HG03060 (cell line): Measurements from ENCODE around the gene PEF1.

Source experiments
- ATAC-seq: cut with Tn5 transposase; IDR thresholded peaks from one replicate; pipeline ENCODE4 v1.9.1; 2021; ENCODE audit warnings: low read depth, moderate number of reproducible peaks; ENCODE audit not compliant: unreplicated experiment

PEF1 gene

DNA sequence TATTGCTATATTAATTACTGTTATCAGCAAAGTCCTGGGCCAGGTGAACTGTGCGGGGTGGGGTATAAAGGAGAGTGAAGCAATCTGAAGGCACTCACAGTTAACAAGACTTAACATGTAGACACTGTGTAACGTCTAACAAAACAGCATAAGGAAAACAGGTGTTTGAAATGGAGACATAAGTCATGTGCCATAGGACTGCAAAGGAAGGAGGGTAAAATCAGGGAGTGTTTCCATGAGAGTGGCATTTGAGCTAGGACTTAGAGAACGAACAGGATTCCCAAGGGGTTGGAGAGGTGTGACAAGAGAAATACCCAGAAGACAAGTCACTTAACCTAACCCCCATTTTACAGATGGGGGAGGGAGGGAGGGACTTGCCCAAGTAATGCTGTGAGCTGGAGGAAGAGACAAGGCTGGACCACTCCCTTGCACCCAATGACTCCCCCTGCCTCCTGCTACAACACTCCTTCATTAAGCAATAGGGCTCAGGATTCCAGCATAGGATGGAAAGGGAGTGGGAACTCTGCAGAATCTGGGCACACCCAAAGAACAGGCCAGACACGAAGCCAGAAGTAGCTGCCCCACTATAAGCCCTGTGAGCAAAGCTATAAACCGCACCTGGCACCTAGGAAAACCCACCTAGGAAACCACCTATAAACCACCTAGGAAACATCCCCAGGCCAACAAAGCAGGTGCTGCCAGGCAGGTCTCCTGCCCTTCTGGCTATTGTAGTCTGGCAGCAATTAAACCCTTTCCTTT lies 6.6 kb downstream of the PEF1 start:
- ATAC-seq, result no peak

DNA sequence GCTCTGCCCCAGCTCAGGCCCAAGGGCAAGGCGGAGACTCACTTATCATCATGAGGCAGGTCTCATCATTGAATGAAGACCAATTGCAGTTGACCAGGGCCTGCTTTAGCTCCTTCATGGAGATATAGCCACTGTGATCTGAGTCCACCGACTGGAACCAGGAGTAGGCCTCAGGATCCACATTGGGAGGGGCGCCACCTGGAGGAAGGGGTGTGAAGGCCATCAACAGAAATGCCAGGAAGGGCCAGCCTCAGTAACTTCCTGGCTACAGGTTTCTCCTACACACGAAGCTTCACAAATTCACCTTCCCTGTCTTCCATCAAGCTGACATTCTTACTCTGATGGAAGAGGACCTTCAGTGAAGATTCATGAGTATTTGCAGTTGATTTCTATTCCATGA lies 11.6 kb downstream of the PEF1 start:
- ATAC-seq, result no peak

DNA sequence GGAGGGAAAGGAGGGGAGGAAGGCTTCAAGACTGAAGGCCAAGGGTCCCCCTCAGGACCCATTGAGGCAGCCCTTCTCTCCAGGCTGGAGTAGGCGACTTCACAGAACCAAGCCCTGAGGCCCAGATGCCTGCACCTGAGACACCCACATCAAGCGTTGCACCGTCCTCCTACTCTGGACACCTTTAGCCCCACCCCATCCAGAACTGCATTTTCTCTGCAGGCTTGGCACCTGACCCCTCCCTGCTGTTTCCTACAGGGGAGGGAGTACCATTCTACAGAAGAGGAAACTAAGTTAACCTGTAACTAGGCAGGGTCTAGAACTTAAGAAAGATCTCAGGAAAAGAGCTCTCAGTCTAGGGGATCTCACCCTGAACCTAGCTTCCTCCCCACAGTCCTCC lies 12.0 kb downstream of the PEF1 start:
- no peak for ATAC-seq

DNA sequence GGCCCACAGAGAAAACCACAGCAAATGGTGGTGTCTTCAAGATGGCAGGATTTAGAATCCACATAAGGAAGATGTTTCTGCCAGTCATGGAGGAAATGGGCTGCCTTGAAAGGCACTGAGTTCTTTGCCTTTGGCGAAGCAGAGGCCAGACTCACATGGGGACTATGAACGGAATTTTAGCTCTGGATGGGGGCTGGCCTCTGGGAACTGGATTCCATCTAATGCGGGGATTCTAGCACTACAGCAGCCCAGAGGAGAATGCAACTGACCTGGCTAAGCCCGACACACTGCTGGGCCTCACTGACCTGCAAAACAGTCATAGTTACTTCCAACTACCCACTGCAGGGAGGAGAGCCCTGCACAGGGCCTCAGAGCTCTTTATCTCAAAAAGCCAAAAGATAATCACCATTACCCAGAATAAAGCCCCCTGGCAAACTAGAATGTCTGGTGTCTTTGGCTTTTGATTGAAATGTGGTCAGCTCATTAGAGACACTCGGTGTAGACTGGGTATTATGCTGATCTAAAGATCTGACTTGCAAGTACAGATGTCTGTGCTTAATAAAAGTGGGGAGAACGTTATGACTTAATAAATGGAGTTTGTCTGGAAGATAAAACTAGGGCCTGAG lies 15.6 kb downstream of the PEF1 start:
- no peak for ATAC-seq

DNA sequence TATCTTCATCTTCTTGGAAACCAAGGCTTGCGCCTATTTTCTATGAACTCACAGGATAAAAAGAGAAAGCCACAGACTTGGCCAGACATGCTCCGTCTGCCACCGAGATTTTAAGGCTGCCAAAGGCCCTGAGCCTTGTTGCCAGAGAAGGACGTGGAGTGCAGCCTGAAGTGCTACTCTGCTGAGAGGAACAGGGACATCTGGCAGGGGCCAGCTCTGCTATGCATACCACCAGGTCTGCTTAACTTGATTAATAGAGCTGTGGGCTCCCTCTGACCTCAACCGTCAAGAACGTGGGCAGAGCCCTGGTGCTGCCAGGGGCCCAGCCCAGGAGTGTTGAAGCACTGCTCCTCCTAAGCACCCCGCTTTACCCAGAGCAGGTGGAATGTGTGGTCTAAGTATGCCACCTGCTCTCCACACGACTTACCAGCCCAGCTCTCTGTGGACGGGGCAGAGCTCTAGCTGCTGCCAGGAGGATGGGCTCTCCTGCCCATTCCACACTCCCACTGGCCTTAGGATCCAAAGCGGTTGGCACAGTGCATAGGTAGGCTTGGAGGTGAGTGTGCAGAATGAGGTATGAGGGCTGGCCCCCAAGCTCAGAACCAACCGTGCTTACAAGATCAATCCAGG lies 16.6 kb downstream of the PEF1 start:
- no peak for ATAC-seq

DNA sequence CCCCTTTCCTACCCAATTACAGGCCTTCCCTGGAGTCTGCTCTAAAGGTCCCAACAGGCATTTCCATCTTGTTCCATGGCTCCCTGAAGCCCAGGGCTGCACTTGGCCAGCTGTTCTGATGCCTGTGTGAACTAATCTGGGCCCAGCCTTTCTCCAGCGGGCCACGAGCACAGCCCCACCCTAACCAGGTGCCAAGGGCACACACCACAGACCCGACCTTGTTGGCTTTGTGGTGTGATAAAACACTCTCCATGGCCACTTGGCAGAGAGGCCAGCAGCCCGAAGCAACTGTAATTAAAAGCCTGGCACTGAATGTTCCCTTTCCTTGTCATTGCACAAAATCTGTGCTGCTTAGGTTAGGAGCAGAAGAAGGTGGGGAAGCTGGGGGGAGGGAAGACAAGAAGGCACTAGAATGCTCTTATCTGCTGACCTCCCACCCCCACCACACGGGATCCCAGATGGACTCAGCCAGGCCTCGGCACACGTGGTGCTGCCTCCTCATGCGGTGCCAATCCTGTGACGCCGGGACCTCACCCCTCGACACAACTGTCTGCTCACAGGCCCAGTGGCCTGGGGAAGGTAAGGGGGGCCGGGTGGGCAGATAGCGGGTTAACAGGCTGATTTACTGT lies 17.3 kb downstream of the PEF1 start:
- ATAC-seq, result no peak

DNA sequence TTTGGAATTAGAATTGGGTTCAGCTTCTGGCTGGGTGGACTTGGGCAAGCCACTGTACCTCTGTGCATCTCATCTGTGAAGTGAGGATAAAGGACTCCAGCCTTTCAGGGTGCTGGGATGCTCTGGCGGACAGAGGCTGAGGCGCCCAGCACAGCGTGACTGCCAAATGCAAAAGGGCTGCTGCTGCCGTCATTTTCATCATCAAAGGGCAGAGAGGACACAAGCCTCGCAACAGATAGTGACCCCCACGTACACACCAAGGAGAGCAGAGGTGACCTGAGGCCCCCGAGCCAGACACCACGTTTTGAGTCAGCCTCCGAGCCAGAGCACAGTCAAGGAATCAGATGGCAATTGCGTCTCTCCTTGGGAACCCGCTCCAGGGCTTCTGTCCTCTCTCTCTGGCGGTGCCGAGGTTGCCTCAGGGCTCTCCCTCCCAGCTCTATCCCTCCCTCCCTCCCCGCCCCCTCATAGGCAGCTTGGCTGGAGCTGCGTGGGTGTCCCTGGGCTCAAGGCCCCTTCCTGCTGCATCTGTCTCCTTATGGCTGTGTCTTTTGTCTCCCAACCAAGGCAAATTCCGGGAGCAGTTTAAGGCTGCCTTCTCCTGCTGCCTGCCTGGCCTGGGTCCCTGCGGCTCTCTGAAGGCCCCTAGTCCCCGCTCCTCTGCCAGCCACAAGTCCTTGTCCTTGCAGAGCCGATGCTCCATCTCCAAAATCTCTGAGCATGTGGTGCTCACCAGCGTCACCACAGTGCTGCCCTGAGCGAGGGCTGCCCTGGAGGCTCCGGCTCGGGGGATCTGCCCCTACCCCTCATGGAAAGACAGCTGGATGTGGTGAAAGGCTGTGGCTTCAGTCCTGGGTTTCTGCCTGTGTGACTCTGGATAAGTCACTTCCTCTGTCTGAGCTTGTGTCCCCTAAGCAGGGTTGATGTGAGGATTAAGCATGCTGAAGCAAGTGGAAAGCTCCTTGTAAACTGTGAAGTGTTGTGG lies 18.2 kb downstream of the PEF1 start:
- ATAC-seq, result no peak

DNA sequence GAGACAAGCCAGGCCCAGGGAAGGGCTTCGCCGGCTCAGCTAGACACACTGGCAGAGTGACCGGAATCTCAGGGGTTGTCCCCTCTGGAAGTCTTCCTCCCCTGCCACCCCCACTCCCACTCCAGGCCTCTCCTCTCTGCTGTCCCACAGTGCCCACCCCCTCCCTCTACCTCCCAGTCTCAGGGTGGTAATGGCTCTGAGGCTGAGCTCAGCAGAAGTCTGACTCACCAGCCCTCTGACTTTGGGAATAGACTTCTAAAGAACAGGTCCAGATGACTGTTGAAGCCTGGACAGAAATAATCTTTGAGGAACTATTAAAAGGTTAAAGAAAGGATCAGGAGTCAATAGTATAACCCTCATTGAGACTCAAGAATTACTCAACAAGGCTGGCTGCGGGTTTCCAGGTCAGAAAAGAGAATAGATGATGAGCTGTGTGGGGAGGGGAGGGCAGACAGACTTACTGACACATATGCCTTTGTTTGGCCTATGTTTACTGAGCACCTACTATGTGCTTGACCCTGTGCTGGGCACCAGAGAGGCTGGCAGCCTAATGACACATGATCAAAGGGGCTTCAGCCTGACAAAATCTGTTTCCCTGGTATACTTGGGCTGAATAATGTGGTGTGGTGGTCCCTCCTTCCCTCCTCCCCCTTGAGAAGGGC lies 19.0 kb downstream of the PEF1 start:
- no peak for ATAC-seq

DNA sequence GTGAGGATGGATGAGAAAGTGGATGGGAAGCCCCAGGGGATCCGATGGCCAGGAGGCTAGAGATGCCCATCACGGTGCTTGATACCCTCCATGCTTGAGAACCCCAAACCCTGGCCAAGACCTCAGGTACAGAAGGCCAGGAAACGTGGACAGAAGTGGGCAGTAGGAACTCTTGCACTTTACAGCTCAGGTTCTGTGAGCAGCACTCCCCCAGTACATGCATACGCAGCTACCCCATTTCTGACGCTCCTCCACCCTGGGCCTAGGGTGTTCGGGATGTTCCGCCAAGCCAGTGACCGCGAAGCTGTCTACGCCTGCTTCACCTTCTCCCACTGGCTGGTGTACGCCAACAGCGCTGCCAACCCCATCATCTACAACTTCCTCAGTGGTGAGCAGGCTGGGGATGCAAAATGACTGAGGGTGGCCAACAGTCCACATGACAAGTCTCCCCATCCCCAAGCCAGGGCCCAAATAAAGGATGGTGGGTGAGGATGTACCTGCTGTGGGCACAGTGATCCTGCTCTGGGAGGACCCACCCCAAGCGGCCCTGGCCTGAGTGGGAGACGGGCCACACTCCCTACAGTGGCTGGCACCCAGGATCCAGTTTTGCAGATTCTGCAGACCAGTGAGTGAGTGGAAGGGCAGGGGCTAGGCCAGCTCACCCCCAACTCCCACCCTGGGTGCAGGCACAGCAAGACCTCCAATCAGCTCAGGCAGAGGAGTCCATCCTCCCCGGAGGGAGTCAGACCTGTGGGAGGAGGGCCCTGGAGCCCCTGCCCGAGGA lies 19.8 kb downstream of the PEF1 start:
- no peak for ATAC-seq

DNA sequence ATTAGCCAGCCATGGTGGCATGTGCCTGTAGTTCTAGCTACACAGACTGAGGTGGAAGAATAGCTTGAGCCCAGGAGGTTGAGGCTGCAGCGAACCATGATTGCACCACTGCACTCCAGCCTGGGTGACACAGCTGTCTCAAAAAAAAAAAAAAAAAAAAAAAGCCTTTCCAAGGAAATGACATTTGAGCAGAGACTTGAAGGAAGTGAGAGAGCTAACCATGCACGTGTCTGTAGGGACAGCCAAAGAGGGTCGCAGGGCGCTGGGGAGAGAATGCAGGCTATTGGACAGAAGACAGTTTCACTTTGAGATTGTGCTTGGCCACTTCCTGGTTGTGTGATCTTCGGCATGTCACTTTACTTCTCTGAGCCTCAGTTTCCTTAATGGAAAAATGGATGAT lies 20.4 kb downstream of the PEF1 start:
- no peak for ATAC-seq

DNA sequence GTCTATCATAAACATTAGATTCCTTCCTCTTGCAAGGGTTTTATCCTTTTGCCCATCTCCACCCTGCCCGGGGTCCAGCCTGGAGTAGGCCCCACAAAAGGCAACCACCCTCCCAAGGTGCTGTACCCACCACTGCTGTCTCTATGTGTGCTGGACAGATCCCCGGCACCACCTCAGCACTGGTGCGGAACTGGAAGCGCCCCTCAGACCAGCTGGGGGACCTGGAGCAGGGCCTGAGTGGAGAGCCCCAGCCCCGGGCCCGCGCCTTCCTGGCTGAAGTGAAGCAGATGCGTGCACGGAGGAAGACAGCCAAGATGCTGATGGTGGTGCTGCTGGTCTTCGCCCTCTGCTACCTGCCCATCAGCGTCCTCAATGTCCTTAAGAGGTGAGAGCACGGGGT lies 21.3 kb downstream of the PEF1 start:
- ATAC-seq, result no peak

DNA sequence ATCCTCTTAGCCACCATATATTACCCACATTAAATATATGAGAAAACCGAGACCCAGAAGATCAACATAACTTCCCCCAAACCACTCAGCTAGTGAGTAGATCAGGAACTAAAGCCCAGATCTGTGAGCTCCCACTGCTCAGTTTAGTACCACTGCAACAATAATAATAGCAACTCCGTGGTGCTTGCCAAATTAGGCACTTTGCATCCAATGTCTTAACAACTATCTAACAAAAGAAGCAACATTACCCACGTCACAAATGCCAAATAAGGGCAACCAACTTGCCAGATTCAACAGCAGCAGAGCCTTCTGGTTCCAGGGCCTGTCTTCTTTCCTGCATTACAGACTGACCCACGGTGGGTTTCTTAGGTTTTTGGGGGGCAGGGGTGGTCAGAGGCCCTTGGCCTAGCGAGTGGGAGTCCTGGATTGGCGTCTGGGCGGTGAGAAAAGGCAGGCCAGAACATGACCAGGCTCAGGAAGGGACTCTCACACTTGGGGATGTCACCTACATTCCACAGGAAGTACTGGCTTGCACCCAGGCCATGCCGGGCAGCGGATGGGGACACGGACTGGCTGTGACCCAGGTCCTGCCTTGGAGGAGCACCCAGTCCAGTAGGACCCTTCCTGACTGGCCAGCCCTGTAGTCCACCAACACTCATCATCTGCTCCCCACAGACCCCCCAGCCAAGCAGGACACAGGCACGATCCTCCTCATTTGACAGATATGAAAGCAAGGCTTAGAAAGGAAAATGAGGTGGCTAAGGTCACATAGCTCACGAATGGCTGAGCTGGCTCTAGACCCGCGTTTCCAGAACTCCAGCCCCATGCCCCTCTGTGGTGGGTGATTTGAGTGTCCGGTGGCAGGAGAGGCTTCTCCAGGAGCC lies 22.6 kb downstream of the PEF1 start:
- no peak for ATAC-seq

DNA sequence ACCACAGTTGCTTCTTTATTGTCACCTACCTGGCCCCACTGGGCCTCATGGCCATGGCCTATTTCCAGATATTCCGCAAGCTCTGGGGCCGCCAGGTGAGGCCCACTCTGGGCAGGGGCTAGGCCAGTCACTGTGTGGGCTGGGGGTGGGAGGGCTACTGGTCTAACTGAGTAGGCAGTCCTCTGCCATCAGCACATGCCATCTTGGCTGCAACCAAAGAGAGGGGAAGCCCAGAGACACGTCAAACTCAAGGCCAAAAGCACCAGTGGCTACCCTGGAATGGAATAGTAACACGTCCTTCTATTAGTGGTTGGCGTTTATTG lies 23.2 kb downstream of the PEF1 start:
- ATAC-seq, result no peak

DNA sequence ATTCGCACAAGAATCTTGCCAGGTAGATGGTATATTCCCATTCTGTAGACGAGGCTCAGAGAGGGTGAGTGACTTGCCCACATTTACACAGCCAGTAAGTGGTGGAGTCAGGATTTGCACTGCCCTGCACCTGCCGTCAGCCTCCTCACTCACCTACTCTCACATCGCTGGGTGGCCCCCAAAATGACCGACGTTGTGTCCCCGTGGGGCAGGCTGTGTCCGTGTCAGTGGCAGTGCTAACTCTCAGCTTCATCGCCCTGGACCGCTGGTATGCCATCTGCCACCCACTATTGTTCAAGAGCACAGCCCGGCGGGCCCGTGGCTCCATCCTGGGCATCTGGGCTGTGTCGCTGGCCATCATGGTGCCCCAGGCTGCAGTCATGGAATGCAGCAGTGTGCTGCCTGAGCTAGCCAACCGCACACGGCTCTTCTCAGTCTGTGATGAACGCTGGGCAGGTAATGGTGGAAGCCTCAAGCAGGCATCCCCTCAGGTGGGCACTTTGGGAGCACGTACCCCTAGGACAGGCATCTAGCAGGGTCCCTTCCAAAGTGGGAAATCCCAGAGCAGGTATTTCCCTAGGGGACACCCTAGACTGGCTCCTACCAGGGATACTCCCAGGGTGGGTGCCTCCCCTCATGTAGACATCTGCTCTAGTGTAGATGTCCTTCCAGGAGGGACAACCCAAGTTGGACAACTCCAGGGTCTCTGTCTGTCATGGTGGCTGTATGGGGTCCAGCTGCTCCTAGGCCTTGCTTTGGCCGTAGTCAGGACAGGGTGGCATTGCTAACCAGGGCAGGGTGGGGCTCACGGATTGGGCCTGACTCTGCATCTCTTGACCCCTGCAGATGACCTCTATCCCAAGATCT lies 23.8 kb downstream of the PEF1 start:
- no peak for ATAC-seq

DNA sequence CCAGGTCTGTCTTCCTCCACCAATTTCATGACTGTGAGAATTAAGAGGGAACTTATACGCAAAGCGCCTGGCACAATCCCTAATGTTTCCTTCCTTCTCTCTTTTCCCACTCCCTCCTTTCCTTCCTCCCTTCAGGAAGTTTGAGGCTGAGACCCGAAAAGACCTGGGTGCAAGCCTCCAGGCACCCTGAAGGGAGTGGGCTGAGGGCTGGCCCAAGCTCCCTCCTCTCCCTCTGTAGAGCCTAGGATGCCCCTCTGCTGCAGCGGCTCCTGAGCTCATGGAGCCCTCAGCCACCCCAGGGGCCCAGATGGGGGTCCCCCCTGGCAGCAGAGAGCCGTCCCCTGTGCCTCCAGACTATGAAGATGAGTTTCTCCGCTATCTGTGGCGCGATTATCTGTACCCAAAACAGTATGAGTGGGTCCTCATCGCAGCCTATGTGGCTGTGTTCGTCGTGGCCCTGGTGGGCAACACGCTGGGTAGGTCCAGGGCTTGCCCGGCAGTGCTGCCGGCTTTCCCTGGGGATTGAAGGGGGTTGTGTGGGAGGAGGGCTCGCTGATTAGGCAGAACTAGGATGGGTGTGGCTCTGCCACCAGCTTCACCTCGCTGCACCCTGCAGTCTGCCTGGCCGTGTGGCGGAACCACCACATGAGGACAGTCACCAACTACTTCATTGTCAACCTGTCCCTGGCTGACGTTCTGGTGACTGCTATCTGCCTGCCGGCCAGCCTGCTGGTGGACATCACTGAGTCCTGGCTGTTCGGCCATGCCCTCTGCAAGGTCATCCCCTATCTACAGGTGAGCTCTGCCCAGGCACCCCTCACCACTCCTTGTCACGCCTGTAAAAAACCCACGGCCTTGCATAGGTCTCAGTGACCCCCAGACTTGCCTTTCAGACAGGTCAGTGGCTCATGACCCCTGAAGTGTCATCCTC lies 25.5 kb downstream of the PEF1 start:
- ATAC-seq, result no peak
